Hepatocyte (in vitro differentiated cells): Measurements from ENCODE around the gene TPRN. TPM values are rescaled to one million over a fixed set of nuclear protein-coding genes. Genes with fewer than 3 reads are reported as not detected.

Experiments
- DNase-seq: peaks from one replicate; pipeline ENCODE4 v3.0.0-alpha.2; 2016; ENCODE audit warnings: low spot score
- H2AFZ ChIP-seq: fragments of 200-600 bp; sonication (generic); 2 replicates; pipeline ENCODE4 v1.6.0; 2016; ENCODE audit warnings: antibody characterized with exemption, mild to moderate bottlenecking
- H3K27ac ChIP-seq: fragments of 200-600 bp; sonication (generic); 2 replicates; pipeline ENCODE4 v1.5.1; 2016; ENCODE audit warnings: mild to moderate bottlenecking
- H3K27me3 ChIP-seq: fragments of 200-600 bp; sonication (generic); 2 replicates; pipeline ENCODE4 v1.6.1; 2016
- H3K36me3 ChIP-seq: fragments of 200-600 bp; sonication (generic); replicated peaks from 2 replicates; pipeline ENCODE4 v1.5.1; 2016; ENCODE audit warnings: low read depth; ENCODE audit not compliant: insufficient read depth
- H3K4me1 ChIP-seq: fragments of 200-600 bp; sonication (generic); 2 replicates; pipeline ENCODE4 v1.5.1; 2016; ENCODE audit warnings: mild to moderate bottlenecking, moderate library complexity; ENCODE audit not compliant: insufficient read depth
- H3K4me2 ChIP-seq: fragments of 200-600 bp; sonication (generic); 2 replicates; pipeline ENCODE4 v1.6.0; 2016
- H3K4me3 ChIP-seq: fragments of 200-600 bp; sonication (generic); 2 replicates; pipeline ENCODE4 v1.5.1; 2016; ENCODE audit warnings: mild to moderate bottlenecking
- H3K79me2 ChIP-seq: fragments of 200-600 bp; sonication (generic); 2 replicates; pipeline ENCODE4 v1.6.0; 2017; ENCODE audit warnings: mild to moderate bottlenecking
- H3K9me2 ChIP-seq: fragments of 200-600 bp; sonication (generic); replicated peaks from 2 replicates; pipeline ENCODE4 v1.6.0; 2017; ENCODE audit warnings: mild to moderate bottlenecking; ENCODE audit not compliant: insufficient read depth
- H3K9me3 ChIP-seq: fragments of 200-600 bp; sonication (generic); 2 replicates; pipeline ENCODE4 v1.5.1; 2016; ENCODE audit warnings: low read depth, mild to moderate bottlenecking
- H4K20me1 ChIP-seq: fragments of 200-600 bp; sonication (generic); 2 replicates; pipeline ENCODE4 v1.6.0; 2016; ENCODE audit warnings: mild to moderate bottlenecking; ENCODE audit not compliant: insufficient read depth, poor library complexity, severe bottlenecking
- EZH2 ChIP-seq: fragments of 200-600 bp; sonication (generic); IDR thresholded peaks from 2 replicates; pipeline ENCODE4 v1.6.1; 2016; ENCODE audit warnings: antibody characterized with exemption, mild to moderate bottlenecking, borderline replicate concordance
- EZH2phosphoT487 ChIP-seq: fragments of 200-600 bp; sonication (generic); IDR thresholded peaks from one replicate; pipeline ENCODE4 v1.6.1; 2018; ENCODE audit warnings: antibody characterized with exemption, mild to moderate bottlenecking, low read depth, moderate library complexity; ENCODE audit not compliant: unreplicated experiment, severe bottlenecking
- WGBS: methylation state at CpG from one replicate; pipeline ENCODE4 v1.1.6; 2016; ENCODE audit warnings: low lambda C conversion rate; ENCODE audit errors: missing lambda C conversion rate; 5-methylcytosine and 5-hydroxymethylcytosine counted together
- polyA plus RNA-seq: library from polyadenylated mRNA; unstranded; fragments of >200 nt; fragmentation: Nextera tagmentation; extraction: Ambion mirVana; gene quantifications from 2 replicates; pipeline ENCODE4 v1.2.1, GENCODE V29; 2016
- total RNA-seq: library from RNA; depleted of rRNA; stranded (reverse); fragments of >200 nt; gene quantifications from 2 replicates; pipeline ENCODE4 v1.2.3, GENCODE V29; 2014
- TF ChIP-seq, protein P1 (sequence below): fragments of 200-600 bp; sonication (generic); IDR thresholded peaks from 2 replicates; pipeline ENCODE4 v1.5.1; 2016; ENCODE audit warnings: antibody characterized with exemption, mild to moderate bottlenecking; ENCODE audit not compliant: poor library complexity

TPRN gene
- total and polyA plus RNA-seq, 2 experiments from 2014 or later: 34.4 to 104 TPM

DNA sequence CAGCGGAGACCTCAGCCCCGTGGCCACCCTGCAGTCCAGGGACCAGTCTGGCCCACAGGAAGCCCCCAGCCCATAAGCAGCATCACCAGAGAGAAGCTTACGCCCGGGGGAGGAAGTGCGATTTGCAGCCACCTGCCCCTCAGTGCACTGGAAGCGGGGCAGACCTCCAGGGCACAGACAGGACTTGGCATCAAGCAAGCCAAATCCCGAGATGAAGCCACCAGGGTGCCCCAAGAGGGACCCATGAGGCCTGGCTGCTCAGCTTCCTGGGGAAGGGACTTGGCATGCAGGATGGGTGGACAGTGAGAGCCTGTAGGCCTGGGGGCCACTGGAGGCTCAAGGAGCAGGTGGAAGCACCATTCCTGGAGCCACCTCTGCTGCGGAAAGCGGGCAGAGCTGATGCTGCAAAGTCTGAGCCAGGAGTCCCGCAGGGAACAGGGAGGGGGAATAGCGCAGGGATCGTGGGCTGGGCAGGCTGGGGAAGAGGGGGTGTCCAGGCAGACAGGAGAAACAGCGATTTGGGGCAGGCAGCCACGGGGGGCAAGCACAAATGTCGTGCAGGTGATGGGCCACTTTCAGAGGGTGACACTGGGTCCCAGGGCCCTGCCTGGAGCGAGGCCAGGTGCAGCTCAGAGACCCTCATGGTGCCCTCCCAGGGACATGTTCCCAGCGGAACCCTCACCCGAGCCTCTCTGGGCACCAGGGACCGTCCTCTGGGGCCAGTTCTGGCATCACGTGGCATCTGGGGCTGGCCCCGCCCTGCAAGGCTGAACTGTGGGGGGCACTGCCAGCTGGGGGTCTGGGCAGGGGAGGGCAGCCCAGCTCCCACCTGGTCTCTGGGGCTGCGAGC lies 33.9 kb downstream of the TPRN start:
- no peaks in the 10 kb centered on the region for H3K9me3 ChIP-seq
- 82% methylated on average over 19 of the region's 22 CpGs for WGBS
- no peak overlapping the region for H2AFZ ChIP-seq
- no peak for DNase-seq
- H3K27me3 ChIP-seq: peaks cover 94% of the 10 kb centered on the region
- no peak overlapping the region for H3K4me3 ChIP-seq
- no peaks in the 10 kb centered on the region for H3K9me2 ChIP-seq
- peaks cover 27% of the 10 kb centered on the region for H3K4me1 ChIP-seq
- H3K79me2 ChIP-seq: no peaks in the 10 kb centered on the region
- H4K20me1 ChIP-seq: no peaks in the 10 kb centered on the region
- H3K27ac ChIP-seq: no peak overlapping the region
- H3K4me2 ChIP-seq: no peak overlapping the region
- no peaks in the 10 kb centered on the region for H3K36me3 ChIP-seq
- TF ChIP-seq EZH2 (no peak), EZH2phosphoT487 (no peak)
- TF ChIP-seq, protein P1, sequence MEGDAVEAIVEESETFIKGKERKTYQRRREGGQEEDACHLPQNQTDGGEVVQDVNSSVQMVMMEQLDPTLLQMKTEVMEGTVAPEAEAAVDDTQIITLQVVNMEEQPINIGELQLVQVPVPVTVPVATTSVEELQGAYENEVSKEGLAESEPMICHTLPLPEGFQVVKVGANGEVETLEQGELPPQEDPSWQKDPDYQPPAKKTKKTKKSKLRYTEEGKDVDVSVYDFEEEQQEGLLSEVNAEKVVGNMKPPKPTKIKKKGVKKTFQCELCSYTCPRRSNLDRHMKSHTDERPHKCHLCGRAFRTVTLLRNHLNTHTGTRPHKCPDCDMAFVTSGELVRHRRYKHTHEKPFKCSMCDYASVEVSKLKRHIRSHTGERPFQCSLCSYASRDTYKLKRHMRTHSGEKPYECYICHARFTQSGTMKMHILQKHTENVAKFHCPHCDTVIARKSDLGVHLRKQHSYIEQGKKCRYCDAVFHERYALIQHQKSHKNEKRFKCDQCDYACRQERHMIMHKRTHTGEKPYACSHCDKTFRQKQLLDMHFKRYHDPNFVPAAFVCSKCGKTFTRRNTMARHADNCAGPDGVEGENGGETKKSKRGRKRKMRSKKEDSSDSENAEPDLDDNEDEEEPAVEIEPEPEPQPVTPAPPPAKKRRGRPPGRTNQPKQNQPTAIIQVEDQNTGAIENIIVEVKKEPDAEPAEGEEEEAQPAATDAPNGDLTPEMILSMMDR: no peak

DNA sequence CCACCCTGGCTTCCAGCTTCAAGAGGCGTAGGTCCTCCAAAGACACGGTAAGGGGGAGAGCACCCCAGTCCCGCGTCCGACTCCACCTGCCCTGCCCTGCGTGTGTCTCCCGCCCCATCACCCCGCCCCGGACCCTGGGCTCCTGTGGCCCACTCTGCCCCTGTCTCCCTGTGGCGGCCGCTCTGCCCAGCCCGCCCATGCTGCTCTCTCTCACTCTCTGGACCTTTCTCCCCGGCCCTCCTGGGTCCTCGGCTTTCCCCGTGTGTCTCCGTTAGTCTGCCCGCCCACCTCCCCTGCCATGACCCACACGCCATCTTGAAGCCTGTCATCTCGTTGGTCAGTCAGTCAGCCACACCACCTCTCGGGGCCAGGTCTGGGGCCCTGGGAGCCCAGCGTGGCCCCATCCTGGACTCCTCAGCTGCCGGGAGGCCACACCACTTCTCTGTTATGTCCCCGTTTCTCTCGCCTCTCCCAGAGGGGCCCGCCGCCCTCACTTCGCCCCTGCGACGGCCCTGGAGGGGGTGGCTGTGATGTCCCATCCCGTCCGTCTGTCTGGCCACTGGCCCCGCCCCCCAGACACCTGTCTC lies 35.2 kb downstream of the TPRN start:
- Histone ChIP-seq H3K27me3 (peaks cover 94% of the 10 kb centered on the region), H3K9me3 (no peaks in the 10 kb centered on the region), H3K4me2 (no peak overlapping the region), H3K9me2 (no peaks in the 10 kb centered on the region), H2AFZ (no peak overlapping the region), H3K79me2 (no peaks in the 10 kb centered on the region), H3K4me1 (peaks cover 27% of the 10 kb centered on the region), H3K27ac (no peak overlapping the region), H3K36me3 (no peaks in the 10 kb centered on the region), H3K4me3 (no peak overlapping the region), H4K20me1 (no peaks in the 10 kb centered on the region)
- TF ChIP-seq EZH2: no peak
- TF ChIP-seq, protein P1: no peak
- no peak for TF ChIP-seq EZH2phosphoT487
- DNase-seq: no peak
- 90% methylated on average over 21 of the region's 32 CpGs for WGBS

DNA sequence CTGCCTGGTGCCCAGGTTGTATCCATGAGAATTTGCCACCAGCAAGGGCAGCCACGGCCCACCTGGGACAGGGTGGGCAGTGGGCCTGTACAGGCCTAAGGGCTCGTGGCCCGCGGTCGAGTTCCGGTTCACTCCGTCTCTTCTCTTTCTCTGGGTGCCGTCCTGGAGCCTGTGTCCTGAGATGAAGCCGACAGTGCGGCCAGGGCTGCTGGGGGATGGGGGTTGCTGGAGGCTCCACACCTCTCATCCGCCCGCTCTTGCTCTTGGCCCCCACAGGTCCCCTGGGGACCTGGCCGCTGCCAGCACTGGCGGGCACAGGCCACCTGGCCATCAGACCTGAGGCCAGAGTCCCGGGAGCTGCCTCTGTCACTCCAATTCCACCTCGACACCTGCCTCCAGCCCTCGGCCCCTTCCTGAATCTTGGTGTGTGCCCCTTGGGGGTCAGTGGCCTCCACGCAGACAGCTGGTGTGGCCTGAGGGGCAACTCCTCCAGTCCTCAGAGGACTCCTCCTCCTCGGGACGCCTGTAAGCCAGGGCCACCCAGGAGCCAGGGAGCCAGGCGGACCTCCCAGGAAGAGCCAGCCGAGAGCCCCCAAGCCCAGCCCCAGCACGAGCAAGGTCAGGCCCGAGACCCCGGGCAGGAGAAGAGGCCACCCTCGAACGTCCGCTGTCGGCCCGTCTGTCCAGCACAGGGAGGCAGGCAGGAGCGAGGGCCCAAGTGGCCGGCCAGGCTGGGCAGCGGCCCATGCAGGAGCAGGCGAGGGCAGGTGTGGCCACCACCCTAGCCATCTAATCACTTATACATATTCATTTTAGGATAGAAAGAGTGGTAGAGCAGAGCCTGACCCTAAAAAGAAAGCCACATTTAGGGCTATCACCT lies 35.9 kb downstream of the TPRN start:
- TF ChIP-seq EZH2 (no peak), EZH2phosphoT487 (no peak)
- TF ChIP-seq, protein P1: no peak
- peaks cover 23% of the 10 kb centered on the region for H3K4me1 ChIP-seq
- H3K9me2 ChIP-seq: no peaks in the 10 kb centered on the region
- no peaks in the 10 kb centered on the region for H3K36me3 ChIP-seq
- H3K9me3 ChIP-seq: no peaks in the 10 kb centered on the region
- no peak for DNase-seq
- H3K4me2 ChIP-seq: no peak overlapping the region
- no peak overlapping the region for H3K27ac ChIP-seq
- H4K20me1 ChIP-seq: no peaks in the 10 kb centered on the region
- H3K27me3 ChIP-seq: peaks cover 94% of the 10 kb centered on the region
- H3K79me2 ChIP-seq: no peaks in the 10 kb centered on the region
- WGBS: 82% methylated on average over 34 of the region's 34 CpGs
- H2AFZ ChIP-seq: no peak overlapping the region
- H3K4me3 ChIP-seq: no peak overlapping the region
